GM21447 (cell line): ENCODE data around the gene ZBTB5.
A peak's percentile ranks its signal among the peaks of the same experiment; 100 is the strongest.
"Not testable (repeated sequence)": the region's sequence is repeated elsewhere in the genome, so short reads cannot be mapped to it uniquely, and the experiment has no call there.

ENCODE experiments used
- ATAC-seq: cut with Tn5 transposase; IDR thresholded peaks from one replicate; pipeline ENCODE4 v1.9.1; 2021; ENCODE audit not compliant: unreplicated experiment

The ZBTB5 gene

GRCh38 chr9:37426431-37426830, 38.8 kb downstream of the ZBTB5 start:
- not testable (repeated sequence) for ATAC-seq

DNA sequence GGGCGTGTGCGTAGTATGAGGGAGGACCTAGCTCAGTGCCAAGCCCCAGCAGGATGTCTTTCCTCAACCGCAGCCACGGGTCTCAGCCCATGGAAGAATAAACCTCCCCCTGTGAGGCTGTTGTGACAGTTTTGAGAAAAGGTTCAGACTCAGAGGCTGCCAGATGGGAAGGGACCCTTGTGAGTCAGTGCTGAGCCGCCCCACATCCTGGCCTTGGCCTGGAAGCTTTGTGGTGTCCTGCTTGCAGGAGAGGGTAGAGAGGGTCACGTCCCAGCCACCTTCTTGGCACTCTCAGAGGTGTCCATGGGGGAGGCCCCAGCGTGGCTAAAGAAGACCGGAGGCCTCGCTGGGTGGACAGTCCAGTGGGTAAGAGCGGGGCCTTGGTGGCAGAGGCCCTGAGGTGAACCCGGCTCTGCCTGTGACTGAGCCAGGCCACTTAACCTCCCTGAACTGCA, 39.9 kb downstream of the ZBTB5 start:
- ATAC-seq: no peak

- no peak for ATAC-seq
Observed at GRCh38 chr9:37424686-37425297, 40.5 kb downstream of the ZBTB5 start.

GRCh38 chr9:37424204-37424685, 41.0 kb downstream of the ZBTB5 start:
- no peak for ATAC-seq

DNA sequence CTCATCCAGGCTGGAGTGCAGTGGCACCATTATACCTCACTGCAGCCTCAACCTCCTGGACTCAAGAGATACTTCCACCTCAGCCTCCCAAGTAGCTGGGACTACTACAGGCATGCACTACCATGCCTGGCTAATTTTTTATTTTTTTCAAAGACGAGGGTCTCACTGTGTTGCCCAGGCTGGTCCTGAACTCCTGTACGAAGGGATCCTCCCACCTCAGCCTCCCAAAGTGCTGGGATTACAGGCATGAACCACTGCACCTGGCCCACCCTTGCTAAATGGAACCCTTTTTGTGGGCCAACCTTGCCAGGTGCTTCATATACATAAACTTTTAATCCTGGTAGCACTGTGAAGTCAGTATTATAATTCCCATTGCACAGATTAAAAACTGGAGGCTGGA, 41.7 kb downstream of the ZBTB5 start:
- no peak for ATAC-seq

- ATAC-seq: peak; percentile 94
Observed at GRCh38 chr9:37422289-37423104, 42.8 kb downstream of the ZBTB5 start, which contains the start of gene GRHPR. Gene GRHPR, plus strand, starts transcription at chr9:37422696. Its CDS starts 55 bp downstream, at chr9:37422751.

DNA sequence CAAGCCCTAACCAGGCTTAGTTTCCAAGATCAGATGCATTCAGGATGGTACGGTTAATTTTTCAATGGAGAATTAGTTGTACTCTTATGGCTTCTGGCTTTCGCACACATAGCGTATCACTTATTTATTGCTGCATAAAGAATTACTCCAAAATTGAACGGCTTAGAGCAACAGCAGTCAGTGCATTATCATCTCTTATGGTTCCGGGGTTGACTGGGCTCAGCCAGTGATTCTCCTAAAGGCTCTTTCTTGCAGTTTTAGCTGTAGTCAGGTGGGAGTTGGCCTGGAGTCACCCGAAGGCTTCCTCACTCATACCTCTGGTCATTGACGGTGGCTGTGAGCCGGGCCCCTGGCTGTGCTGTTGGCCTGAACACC, 43.3 kb downstream of the ZBTB5 start:
- no peak for ATAC-seq

GRCh38 chr9:37420271-37421215, 44.7 kb downstream of the ZBTB5 start:
- ATAC-seq: no peak

- no peak for ATAC-seq
Observed at GRCh38 chr9:37419204-37419603, 46.0 kb downstream of the ZBTB5 start.

DNA sequence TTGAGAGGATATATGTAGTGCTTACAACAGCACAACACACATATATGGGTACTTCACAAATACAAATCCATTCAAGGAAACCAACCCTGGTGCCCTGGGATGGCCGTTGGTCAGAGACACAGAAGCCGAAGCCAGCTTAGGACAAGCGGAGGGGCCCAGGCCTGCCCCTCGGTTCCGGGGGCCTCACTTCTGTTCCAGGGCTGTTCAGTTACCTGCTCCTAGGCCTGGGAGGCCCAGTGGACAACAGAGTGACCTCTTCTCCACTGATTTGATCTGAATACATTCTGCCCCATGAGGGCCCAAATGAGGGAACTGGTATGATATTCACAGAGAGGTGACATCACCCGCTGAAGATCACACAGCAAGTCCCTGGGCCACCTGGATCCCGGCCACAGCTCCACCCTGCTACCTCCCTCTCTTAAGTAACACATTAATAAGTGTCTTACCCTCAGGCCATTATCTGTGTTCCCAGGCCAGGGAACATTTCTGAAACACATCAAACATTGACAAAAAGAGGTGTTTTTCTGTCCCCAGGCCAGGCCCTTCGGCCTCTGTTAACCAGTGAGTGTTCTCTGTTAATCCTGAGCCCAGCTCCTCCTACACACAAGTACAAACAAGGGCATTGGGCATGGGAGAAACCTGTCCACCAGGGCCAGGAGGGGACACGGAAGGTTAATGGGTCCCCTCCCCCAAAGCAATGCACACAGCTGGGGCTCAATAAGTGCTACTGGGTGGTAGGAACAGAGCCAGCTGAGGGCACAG, 47.2 kb downstream of the ZBTB5 start:
- no peak for ATAC-seq

- ATAC-seq: no peak
Observed at GRCh38 chr9:37417252-37417803, 47.9 kb downstream of the ZBTB5 start.

- ATAC-seq: no peak
Observed at GRCh38 chr9:37415011-37415719, 50.1 kb downstream of the ZBTB5 start.

- ATAC-seq: no peak
Observed at GRCh38 chr9:37414503-37414943, 50.7 kb downstream of the ZBTB5 start.

DNA sequence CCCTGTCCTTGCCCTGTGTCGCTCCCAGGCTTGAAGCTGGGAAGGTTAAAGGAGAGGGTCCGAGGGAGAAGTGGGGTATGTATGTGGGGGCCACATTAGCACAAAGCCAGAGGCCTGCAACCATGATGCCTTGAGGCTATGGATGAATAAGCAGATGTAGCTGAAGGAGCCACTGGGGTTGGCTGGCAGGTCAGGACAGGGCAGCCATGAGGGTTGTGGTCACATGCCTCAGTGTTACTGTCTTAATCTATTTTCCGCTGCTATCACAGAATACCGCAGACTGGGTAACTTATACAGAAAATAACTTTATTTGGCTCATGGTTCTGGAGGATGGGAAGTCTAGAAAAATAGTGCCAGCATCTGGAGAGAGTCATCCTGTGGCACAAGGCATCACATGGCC, 51.9 kb downstream of the ZBTB5 start:
- ATAC-seq: no peak

DNA sequence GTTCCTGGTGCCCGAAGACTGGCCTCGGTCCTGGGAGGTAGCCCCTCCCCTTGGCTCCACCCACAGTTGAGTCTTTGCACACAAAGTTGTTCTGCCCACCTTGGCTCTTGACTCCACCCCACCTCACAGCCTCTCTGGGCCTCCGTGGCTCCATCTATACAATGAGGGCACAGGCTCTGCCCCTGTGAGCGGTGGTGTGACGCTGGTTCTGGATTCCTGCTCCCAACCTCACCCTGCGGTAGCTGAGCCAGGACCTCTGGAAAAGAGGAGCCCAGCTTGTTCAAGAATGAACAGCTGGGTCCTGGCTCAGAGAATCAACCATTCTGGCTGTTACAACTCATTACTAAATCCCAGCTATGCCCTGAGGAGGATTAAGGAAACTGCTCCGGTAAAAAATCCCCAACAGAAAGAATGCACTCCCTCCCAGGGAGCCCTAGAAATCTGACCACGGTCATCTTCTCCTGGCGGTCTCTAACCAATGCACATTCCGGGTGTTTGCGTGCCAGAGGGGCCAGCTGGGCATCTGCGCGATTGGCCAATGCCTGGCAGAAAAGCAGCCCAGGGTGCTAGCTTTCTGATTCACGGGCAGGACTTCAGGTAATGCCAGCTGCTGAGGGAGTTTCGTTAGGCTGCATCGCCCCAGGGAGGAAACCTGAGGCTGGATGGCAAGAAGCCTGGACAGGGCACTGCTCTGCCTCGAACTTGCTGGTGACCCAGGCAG, 52.7 kb downstream of the ZBTB5 start:
- no peak for ATAC-seq

- peak; percentile 29 for ATAC-seq
Observed at GRCh38 chr9:37410969-37411785, 54.1 kb downstream of the ZBTB5 start.

- no peak for ATAC-seq
Observed at GRCh38 chr9:37410354-37410861, 54.8 kb downstream of the ZBTB5 start.
